ENCODE data around the gene CAMK2B. TPM values are rescaled to one million over a fixed set of nuclear protein-coding genes. Genes with fewer than 3 reads are reported as not detected.

Gene CAMK2B
- total RNA-seq, 1 donor from 2014 or later: 0.09 TPM

- Histone ChIP-seq H3K9me3 (ENCODE audit: low read depth) (no peaks in the 10 kb centered on the region), H3K36me3 (no peaks in the 10 kb centered on the region), H2AFZ (replicated peaks) (no peak overlapping the region), H3K4me2 (no peak overlapping the region), H3K9ac (no peak overlapping the region), H4K20me1 (ENCODE audit: low read depth) (no peaks in the 10 kb centered on the region), H3K79me2 (ENCODE audit: low read depth) (no peaks in the 10 kb centered on the region), H3F3A (ENCODE audit: low read depth) (no peaks in the 10 kb centered on the region), H3K27me3 (no peaks in the 10 kb centered on the region), H3K4me3 (no peak overlapping the region), H3K27ac (no peak overlapping the region), H3K4me1 (no peaks in the 10 kb centered on the region)
- Mint-ChIP-seq H3K36me3 (no peaks in the 10 kb centered on the region), H3K9me3 (peaks cover 4% of the 10 kb centered on the region), H3K4me1 (no peaks in the 10 kb centered on the region), H3K27ac (no peak overlapping the region), H3K4me3 (no peak overlapping the region), H3K27me3 (ENCODE audit: insufficient read depth, low read depth) (peaks cover 8% of the 10 kb centered on the region)
- no peak for TF ChIP-seq EZH2phosphoT487 (IDR thresholded peaks at IDR 0.05)
- no peak for DNase-seq (ENCODE audit: low spot score)
Observed at GRCh38 chr7:44249639-44250234, 75.7 kb downstream of the CAMK2B start.

- Histone ChIP-seq H3K9me3 (ENCODE audit: low read depth) (no peaks in the 10 kb centered on the region), H3K4me1 (no peaks in the 10 kb centered on the region), H3K79me2 (ENCODE audit: low read depth) (no peaks in the 10 kb centered on the region), H3K27me3 (no peaks in the 10 kb centered on the region), H3K4me2 (no peak overlapping the region), H3F3A (ENCODE audit: low read depth) (no peaks in the 10 kb centered on the region), H3K4me3 (no peak overlapping the region), H3K9ac (no peak overlapping the region), H3K27ac (no peak overlapping the region), H4K20me1 (ENCODE audit: low read depth) (no peaks in the 10 kb centered on the region), H3K36me3 (no peaks in the 10 kb centered on the region), H2AFZ (replicated peaks) (no peak overlapping the region)
- TF ChIP-seq, protein P1, sequence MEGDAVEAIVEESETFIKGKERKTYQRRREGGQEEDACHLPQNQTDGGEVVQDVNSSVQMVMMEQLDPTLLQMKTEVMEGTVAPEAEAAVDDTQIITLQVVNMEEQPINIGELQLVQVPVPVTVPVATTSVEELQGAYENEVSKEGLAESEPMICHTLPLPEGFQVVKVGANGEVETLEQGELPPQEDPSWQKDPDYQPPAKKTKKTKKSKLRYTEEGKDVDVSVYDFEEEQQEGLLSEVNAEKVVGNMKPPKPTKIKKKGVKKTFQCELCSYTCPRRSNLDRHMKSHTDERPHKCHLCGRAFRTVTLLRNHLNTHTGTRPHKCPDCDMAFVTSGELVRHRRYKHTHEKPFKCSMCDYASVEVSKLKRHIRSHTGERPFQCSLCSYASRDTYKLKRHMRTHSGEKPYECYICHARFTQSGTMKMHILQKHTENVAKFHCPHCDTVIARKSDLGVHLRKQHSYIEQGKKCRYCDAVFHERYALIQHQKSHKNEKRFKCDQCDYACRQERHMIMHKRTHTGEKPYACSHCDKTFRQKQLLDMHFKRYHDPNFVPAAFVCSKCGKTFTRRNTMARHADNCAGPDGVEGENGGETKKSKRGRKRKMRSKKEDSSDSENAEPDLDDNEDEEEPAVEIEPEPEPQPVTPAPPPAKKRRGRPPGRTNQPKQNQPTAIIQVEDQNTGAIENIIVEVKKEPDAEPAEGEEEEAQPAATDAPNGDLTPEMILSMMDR (IDR thresholded peaks at IDR 0.05): no peak
- TF ChIP-seq EZH2phosphoT487 (IDR thresholded peaks at IDR 0.05) (no peak), EZH2 (IDR thresholded peaks at IDR 0.05) (no peak)
- Mint-ChIP-seq H3K4me3 (no peak overlapping the region), H3K4me1 (no peaks in the 10 kb centered on the region), H3K27ac (no peak overlapping the region), H3K9me3 (no peaks in the 10 kb centered on the region), H3K27me3 (ENCODE audit: insufficient read depth, low read depth) (peaks cover 8% of the 10 kb centered on the region), H3K36me3 (no peaks in the 10 kb centered on the region)
- no peak for DNase-seq (ENCODE audit: low spot score)
Observed at GRCh38 chr7:44247868-44248651, 77.3 kb downstream of the CAMK2B start.

DNA sequence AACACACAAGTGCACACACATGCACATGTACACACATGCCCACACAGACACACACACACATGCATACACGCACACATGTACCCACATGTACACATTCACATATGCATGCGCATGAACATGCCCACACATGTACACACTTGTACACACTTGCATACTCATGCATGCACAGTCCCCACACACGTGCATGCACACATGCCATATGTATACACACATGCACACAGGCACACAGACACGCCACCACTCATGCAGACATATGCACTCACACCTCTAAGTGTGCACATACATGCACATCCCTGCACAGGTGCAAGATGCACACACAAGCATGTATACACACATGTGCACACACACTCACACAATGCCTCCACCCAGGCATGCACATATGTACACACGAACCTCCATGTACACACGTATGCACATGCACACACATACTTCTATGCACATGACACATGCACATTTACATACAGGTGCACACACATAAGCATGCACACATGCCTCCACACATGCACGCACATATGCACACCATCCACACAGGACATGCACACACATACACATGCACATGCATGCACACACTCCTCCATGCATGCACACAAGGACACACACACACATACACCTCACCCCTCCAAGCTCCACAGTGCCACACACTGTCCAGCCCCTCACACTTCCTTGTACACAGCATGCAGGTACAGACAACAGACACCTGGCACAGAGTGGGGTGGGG, 78.8 kb downstream of the CAMK2B start:
- TF ChIP-seq EZH2phosphoT487 (IDR thresholded peaks at IDR 0.05): no peak
- TF ChIP-seq, protein P1 (IDR thresholded peaks at IDR 0.05): no peak
- TF ChIP-seq EZH2 (IDR thresholded peaks at IDR 0.05): no peak
- H3K36me3 ChIP-seq: no peaks in the 10 kb centered on the region
- no peak overlapping the region for H3K9ac ChIP-seq
- no peak overlapping the region for H2AFZ ChIP-seq (replicated peaks)
- Mint-ChIP-seq H3K27me3 (ENCODE audit: insufficient read depth, low read depth) (peaks cover 8% of the 10 kb centered on the region), H3K4me1 (no peaks in the 10 kb centered on the region), H3K36me3 (no peaks in the 10 kb centered on the region), H3K27ac (no peak overlapping the region), H3K9me3 (no peaks in the 10 kb centered on the region), H3K4me3 (no peak overlapping the region)
- no peak overlapping the region for H3K4me2 ChIP-seq
- no peaks in the 10 kb centered on the region for H3K79me2 ChIP-seq (ENCODE audit: low read depth)
- H4K20me1 ChIP-seq (ENCODE audit: low read depth): no peaks in the 10 kb centered on the region
- no peaks in the 10 kb centered on the region for H3K9me3 ChIP-seq (ENCODE audit: low read depth)
- no peak for DNase-seq (ENCODE audit: low spot score)
- no peak overlapping the region for H3K27ac ChIP-seq
- no peaks in the 10 kb centered on the region for H3K4me1 ChIP-seq
- H3F3A ChIP-seq (ENCODE audit: low read depth): no peaks in the 10 kb centered on the region
- H3K27me3 ChIP-seq: no peaks in the 10 kb centered on the region
- H3K4me3 ChIP-seq: no peak overlapping the region
